HAP-1 (cell line): ENCODE measurements around the gene MTSS2.

Source experiments
- DNase-seq, 2 experiments: peaks; one replicate each; pipeline ENCODE4 v3.0.0-alpha.2; 2016 to 2020; ENCODE audit warnings: low spot score in 2 of 2
- H3K27me3 ChIP-seq: fragments of 250-450 bp; sonication (Bioruptor Pico); 2 replicates; pipeline ENCODE4 v1.5.1; 2020; ENCODE audit warnings: low read depth, mild to moderate bottlenecking, moderate library complexity
- H3K36me3 ChIP-seq: fragments of 250-450 bp; sonication (Bioruptor Pico); replicated peaks from 2 replicates; pipeline ENCODE4 v1.5.1; 2020; ENCODE audit warnings: mild to moderate bottlenecking
- H3K4me1 ChIP-seq: fragments of 250-450 bp; sonication (Bioruptor Pico); 2 replicates; pipeline ENCODE4 v1.5.1; 2020; ENCODE audit warnings: mild to moderate bottlenecking
- H3K4me3 ChIP-seq: fragments of 250-450 bp; sonication (Bioruptor Pico); 2 replicates; pipeline ENCODE4 v1.5.1; 2020; ENCODE audit warnings: mild to moderate bottlenecking, moderate library complexity
- H3K9me3 ChIP-seq: fragments of 250-450 bp; sonication (Bioruptor Pico); 2 replicates; pipeline ENCODE4 v1.5.1; 2020; ENCODE audit warnings: mild to moderate bottlenecking, moderate library complexity
- in situ Hi-C: fragments of 300-500 bp; cut with MboI; formaldehyde crosslinking; loops from 3 replicates; pipeline ENCODE4 v1.14.3; 2020; ENCODE audit warnings: low sequenced_read_pairs, inconsistent platforms, mixed read lengths

The MTSS2 gene

GRCh38 chr16:70689970-70690891, 4.4 kb upstream of the MTSS2 start:
- H3K4me1 ChIP-seq, result no peaks in the 10 kb centered on the region; the same call in 1 of the 2 replicates
- no peaks in the 10 kb centered on the region for H3K36me3 ChIP-seq
- in situ Hi-C loops, result no loop called here
- no peak for DNase-seq
- H3K27me3 ChIP-seq, result no peaks in the 10 kb centered on the region
- no peak overlapping the region for H3K4me3 ChIP-seq
- H3K9me3 ChIP-seq, result no peaks in the 10 kb centered on the region

- DNase-seq, result no peak
- Histone ChIP-seq H3K4me3 (no peak overlapping the region), H3K27me3 (no peaks in the 10 kb centered on the region), H3K9me3 (no peaks in the 10 kb centered on the region), H3K36me3 (no peaks in the 10 kb centered on the region), H3K4me1 (no peaks in the 10 kb centered on the region; the same call in 1 of the 2 replicates)
- in situ Hi-C loops, result no loop called here
These were observed 3.4 kb upstream of the MTSS2 start for GRCh38 chr16:70689035-70689969.

GRCh38 chr16:70688246-70688742, 2.4 kb upstream of the MTSS2 start:
- Histone ChIP-seq H3K4me3 (no peak overlapping the region), H3K36me3 (no peaks in the 10 kb centered on the region), H3K4me1 (no peaks in the 10 kb centered on the region; the same call in 1 of the 2 replicates), H3K9me3 (no peaks in the 10 kb centered on the region), H3K27me3 (no peaks in the 10 kb centered on the region)
- in situ Hi-C loops, result no loop called here
- no peak for DNase-seq

GRCh38 chr16:70687671-70688245, 1.9 kb upstream of the MTSS2 start:
- Histone ChIP-seq H3K4me3 (no peak overlapping the region), H3K9me3 (no peaks in the 10 kb centered on the region), H3K36me3 (no peaks in the 10 kb centered on the region), H3K4me1 (no peaks in the 10 kb centered on the region; the same call in 1 of the 2 replicates), H3K27me3 (no peaks in the 10 kb centered on the region)
- DNase-seq, result no peak
- in situ Hi-C loops, result no loop called here

GRCh38 chr16:70687102-70687511, 1.3 kb upstream of the MTSS2 start:
- no peaks in the 10 kb centered on the region; the same call in 1 of the 2 replicates for H3K4me1 ChIP-seq
- in situ Hi-C loops, result no loop called here
- DNase-seq, result no peak

DNA sequence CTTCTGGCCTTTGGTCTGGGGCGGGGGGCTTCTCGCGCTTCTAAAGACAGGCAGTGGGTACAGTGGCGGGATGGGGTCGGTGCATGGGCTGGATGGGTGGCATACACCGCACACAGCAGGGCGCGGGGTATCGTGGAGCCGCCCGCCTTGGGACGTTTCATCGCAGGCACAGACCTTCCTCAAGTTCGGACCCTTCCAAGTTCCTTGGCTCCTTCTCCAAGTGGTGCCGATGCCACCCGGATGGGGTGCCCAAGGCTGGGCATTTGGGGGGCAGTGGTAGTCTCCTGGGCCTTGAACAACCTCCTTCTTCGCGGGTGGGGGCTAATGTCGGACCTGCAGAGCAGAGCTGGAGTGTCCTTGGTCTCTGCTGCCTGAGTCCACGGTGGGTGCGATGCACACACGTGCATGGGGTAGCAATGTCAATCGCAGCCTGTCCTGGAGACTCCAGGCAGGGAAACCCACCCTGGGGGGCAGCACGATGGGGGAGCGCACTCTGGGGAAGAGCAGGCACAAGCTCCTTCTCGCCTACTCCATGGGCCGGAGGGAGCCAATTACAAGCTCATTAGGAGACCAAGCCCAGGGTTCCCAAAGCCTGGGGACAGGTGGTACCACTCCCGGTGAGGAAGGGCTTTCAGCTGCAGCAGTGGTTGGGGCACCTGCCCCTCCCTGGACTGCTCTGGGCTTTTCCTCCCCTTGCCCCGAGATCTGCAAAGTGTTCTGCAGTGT, 686 bp upstream of the MTSS2 start:
- in situ Hi-C loops, result no loop called here
- no peak for DNase-seq
- Histone ChIP-seq H3K4me3 (peak overlapping the region; percentile 23), H3K9me3 (no peaks in the 10 kb centered on the region), H3K27me3 (no peaks in the 10 kb centered on the region), H3K36me3 (no peaks in the 10 kb centered on the region), H3K4me1 (no peaks in the 10 kb centered on the region; the same call in 1 of the 2 replicates)

More at GRCh38 chr16:70687102-70687511, 1.3 kb upstream of the MTSS2 start:
- Histone ChIP-seq H3K27me3 (no peaks in the 10 kb centered on the region), H3K36me3 (no peaks in the 10 kb centered on the region), H3K9me3 (no peaks in the 10 kb centered on the region), H3K4me3 (no peak overlapping the region)

GRCh38 chr16:70685061-70685937, 554 bp downstream of the MTSS2 start:
- peak in 1 of 2 experiments; percentile 42 for DNase-seq
- H3K36me3 ChIP-seq, result peaks cover 2% of the 10 kb centered on the region
- H3K4me1 ChIP-seq, result no peaks in the 10 kb centered on the region; the same call in 1 of the 2 replicates
- in situ Hi-C loops, result no loop called here
- no peaks in the 10 kb centered on the region for H3K9me3 ChIP-seq
- H3K4me3 ChIP-seq, result peak overlapping the region; percentile 74
- no peaks in the 10 kb centered on the region for H3K27me3 ChIP-seq

- peak overlapping the region; percentile 74 for H3K4me3 ChIP-seq
- in situ Hi-C loops, result no loop called here
These were observed 1.4 kb downstream of the MTSS2 start for GRCh38 chr16:70684146-70685060.

DNA sequence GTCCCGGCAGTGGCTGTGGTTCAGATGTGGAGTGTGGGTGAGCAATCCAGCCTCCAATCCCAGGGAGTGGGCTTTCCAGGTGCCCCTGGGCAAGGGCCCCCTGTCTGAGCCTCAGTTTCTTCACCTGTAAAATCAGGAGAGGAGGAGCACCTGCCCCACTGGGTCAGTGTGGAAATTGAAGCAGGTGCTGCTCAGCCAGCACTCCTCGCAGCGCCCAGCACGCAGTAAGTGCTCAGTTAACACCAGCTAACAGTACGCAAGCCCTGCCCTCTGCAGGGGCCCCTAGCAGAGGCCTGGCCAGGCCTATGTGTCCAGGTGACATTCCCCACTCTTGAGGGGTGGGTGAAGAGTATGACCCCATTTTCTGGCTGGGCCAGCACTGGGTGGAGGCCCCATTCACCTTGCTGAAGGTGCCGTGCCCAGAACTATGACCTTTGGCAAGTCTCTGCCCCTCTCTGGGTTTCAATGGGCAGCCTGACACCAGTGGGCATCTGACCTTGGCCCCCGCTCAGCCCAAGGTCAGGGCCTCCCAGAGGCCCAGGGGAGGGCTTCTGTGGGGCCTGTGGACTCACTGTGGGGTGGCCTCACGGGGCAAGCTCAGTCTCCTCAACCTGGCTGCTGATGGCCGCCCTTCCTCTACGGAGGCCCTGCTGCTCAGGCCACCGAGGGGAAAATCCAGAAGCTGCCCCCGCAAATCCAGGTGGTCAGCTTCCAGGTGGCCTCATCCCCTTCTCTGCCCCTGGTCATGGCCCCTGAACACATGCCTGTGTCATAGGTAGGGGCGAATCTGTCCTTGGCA, 2.5 kb downstream of the MTSS2 start:
- H3K36me3 ChIP-seq, result peaks cover 17% of the 10 kb centered on the region
- no peak overlapping the region for H3K4me3 ChIP-seq
- no peak for DNase-seq
- no peaks in the 10 kb centered on the region for H3K9me3 ChIP-seq
- no peaks in the 10 kb centered on the region for H3K27me3 ChIP-seq
- in situ Hi-C loops, result no loop called here
- no peaks in the 10 kb centered on the region; the same call in 1 of the 2 replicates for H3K4me1 ChIP-seq

More at GRCh38 chr16:70684146-70685060, 1.4 kb downstream of the MTSS2 start:
- Histone ChIP-seq H3K9me3 (no peaks in the 10 kb centered on the region), H3K36me3 (peaks cover 6% of the 10 kb centered on the region), H3K4me1 (no peaks in the 10 kb centered on the region; the same call in 1 of the 2 replicates), H3K27me3 (no peaks in the 10 kb centered on the region)
- DNase-seq, result no peak

DNA sequence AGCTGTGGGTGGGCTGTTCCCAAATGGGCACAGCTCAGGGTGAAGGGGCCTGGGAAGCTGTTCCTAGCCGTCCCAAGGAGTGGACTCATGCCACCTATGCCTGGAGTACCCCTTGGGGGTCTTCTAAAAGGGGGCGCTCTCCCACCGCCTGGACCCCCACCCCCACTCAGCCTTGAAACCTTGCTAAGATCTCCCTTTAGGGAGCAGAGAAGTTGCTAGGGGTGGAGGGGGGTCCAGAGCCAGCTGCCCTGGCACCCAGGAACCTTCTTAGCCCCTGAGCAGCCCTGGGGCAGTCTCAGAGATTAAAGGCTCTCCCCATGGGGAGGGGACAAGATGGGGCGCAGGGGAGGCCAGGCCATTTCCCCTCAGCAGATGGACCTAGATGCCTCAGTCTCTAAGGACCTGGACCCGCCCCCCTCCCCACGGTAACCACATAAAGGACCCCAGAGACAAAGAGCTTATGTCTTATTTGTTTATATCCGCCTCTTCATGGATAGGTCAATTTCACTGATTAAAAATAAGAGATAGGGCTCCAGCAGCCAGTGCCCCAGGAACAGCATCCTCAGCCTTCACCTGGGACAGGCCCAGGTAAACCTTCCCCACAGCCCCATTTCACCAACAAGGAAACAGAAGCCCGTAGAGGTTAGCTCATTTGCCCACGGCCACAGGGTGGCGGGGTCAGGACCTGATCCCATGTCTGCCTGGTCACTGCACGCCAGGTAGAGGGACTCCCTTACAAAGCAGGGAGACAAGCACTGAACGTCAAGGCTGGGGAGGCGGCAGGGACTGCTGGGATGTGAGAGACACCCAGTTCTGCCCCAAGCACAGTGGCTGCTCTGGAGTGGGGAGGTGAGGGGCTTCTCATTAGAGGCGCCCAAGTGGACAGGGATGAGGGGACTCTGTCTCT, 3.4 kb downstream of the MTSS2 start:
- DNase-seq, result no peak
- Histone ChIP-seq H3K4me3 (no peak overlapping the region), H3K36me3 (peaks cover 24% of the 10 kb centered on the region), H3K4me1 (no peaks in the 10 kb centered on the region; the same call in 1 of the 2 replicates), H3K27me3 (no peaks in the 10 kb centered on the region), H3K9me3 (no peaks in the 10 kb centered on the region)
- in situ Hi-C loops, result no loop called here
